Measurements from ENCODE around the gene CHSY1.
A peak's percentile ranks its signal among the peaks of the same experiment; 100 is the strongest.

Gene CHSY1

DNA sequence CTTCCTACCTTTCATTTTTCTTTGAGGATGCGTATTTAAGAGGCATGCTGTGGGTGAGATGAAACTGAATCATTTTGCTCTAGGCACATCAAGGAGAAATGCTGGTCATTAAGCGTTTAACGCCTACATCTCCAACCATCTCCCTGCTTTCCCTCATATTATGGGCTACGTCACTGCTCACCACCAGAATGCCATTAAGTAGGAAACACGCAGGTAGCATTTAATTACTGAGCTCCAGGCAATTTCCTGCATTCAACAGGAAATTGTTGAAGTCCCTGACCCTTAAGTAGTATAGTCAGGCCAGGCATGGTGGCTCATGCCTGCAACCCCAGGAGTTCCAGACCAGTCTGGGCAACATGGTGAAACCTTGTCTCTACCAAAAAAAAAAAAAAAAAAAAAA is 66.1 kb downstream of the CHSY1 start:
- Histone ChIP-seq H2BK12ac (ENCODE audit: low read length in 2 of 2) (no peak overlapping the region), H3K23ac (ENCODE audit: low read length in 2 of 2) (no peak overlapping the region), H2BK120ac (ENCODE audit: low read depth, low read length) (no peak overlapping the region), H2AK5ac (ENCODE audit: low read length, severe bottlenecking) (no peak overlapping the region), H3K14ac (ENCODE audit: low read length in 2 of 2) (no peak overlapping the region), H4K91ac (ENCODE audit: low read length) (no peak overlapping the region), H4K8ac (ENCODE audit: low read length) (no peak overlapping the region), H3K4me2 (ENCODE audit: low read length, poor library complexity, severe bottlenecking) (no peak overlapping the region), H3K9ac (ENCODE audit: low read length) (no peak overlapping the region), H2AFZ (ENCODE audit: low read depth, low read length) (no peak overlapping the region), H3K27ac (ENCODE audit: low read length, poor library complexity, severe bottlenecking) (no peak overlapping the region), H3K4me1 (ENCODE audit: control insufficient read depth, insufficient read depth, low read depth, low read length) (peaks cover 24% of the 10 kb centered on the region), H3K79me1 (replicated peaks; ENCODE audit: low read length, poor library complexity, severe bottlenecking) (peaks cover 10% of the 10 kb centered on the region), H3K4ac (ENCODE audit: low read depth in 1 of 2, low read length in 2 of 2) (no peak overlapping the region), H3K36me3 (ENCODE audit: control insufficient read depth in 1 of 2, insufficient read depth in 2 of 2, low read depth in 1 of 2, low read length in 2 of 2) (peaks cover 11 to 19% of the 10 kb centered on the region in 2 experiments), H3K27me3 (ENCODE audit: control insufficient read depth in 1 of 2, insufficient read depth in 1 of 2, low read length in 2 of 2) (no peaks in the 10 kb centered on the region), H2BK15ac (ENCODE audit: low read depth, poor library complexity, severe bottlenecking) (no peak overlapping the region), H3K4me3 (ENCODE audit: insufficient read depth in 1 of 2, low read depth in 1 of 2, low read length in 2 of 2) (no peak overlapping the region), H3K18ac (ENCODE audit: low read depth in 1 of 2, low read length in 2 of 2) (no peak overlapping the region), H3K9me3 (ENCODE audit: control insufficient read depth, low read length) (no peaks in the 10 kb centered on the region), H2BK5ac (ENCODE audit: low read depth, low read length, poor library complexity, severe bottlenecking) (no peak overlapping the region)
- WGBS: 86% methylated on average over 5 of the region's 5 CpGs
- DNase-seq: no peak

GRCh38 chr15:101185336-101185735 is 66.5 kb downstream of the CHSY1 start:
- H3K4ac ChIP-seq (ENCODE audit: low read depth in 1 of 2, low read length in 2 of 2): no peak overlapping the region
- WGBS: 94% methylated on average over 6 of the region's 6 CpGs
- no peaks in the 10 kb centered on the region for H3K9me3 ChIP-seq (ENCODE audit: control insufficient read depth, low read length)
- H3K9ac ChIP-seq (ENCODE audit: low read length): no peak overlapping the region
- no peak overlapping the region for H3K4me2 ChIP-seq (ENCODE audit: low read length, poor library complexity, severe bottlenecking)
- no peak overlapping the region for H3K18ac ChIP-seq (ENCODE audit: low read depth in 1 of 2, low read length in 2 of 2)
- peak overlapping the region; percentile 51 for H2BK120ac ChIP-seq (ENCODE audit: low read depth, low read length)
- peak overlapping the region; percentile 35 for H4K8ac ChIP-seq (ENCODE audit: low read length)
- no peak overlapping the region for H2BK5ac ChIP-seq (ENCODE audit: low read depth, low read length, poor library complexity, severe bottlenecking)
- peaks cover 11 to 24% of the 10 kb centered on the region in 2 experiments for H3K36me3 ChIP-seq (ENCODE audit: control insufficient read depth in 1 of 2, insufficient read depth in 2 of 2, low read depth in 1 of 2, low read length in 2 of 2)
- no peak overlapping the region for H4K91ac ChIP-seq (ENCODE audit: low read length)
- H3K79me1 ChIP-seq (replicated peaks; ENCODE audit: low read length, poor library complexity, severe bottlenecking): peaks cover 13% of the 10 kb centered on the region
- H3K4me3 ChIP-seq (ENCODE audit: insufficient read depth in 1 of 2, low read depth in 1 of 2, low read length in 2 of 2): no peak overlapping the region
- H2BK12ac ChIP-seq (ENCODE audit: low read length in 2 of 2): peak overlapping the region in 1 of 2 experiments; percentile 25
- H2BK15ac ChIP-seq (ENCODE audit: low read depth, poor library complexity, severe bottlenecking): no peak overlapping the region
- H2AFZ ChIP-seq (ENCODE audit: low read depth, low read length): no peak overlapping the region
- no peak for DNase-seq
- no peaks in the 10 kb centered on the region for H3K27me3 ChIP-seq (ENCODE audit: control insufficient read depth in 1 of 2, insufficient read depth in 1 of 2, low read length in 2 of 2)
- no peak overlapping the region for H3K27ac ChIP-seq (ENCODE audit: low read length, poor library complexity, severe bottlenecking)
- H3K4me1 ChIP-seq (ENCODE audit: control insufficient read depth, insufficient read depth, low read depth, low read length): peaks cover 23% of the 10 kb centered on the region
- H2AK5ac ChIP-seq (ENCODE audit: low read length, severe bottlenecking): no peak overlapping the region
- no peak overlapping the region for H3K14ac ChIP-seq (ENCODE audit: low read length in 2 of 2)
- no peak overlapping the region for H3K23ac ChIP-seq (ENCODE audit: low read length in 2 of 2)

GRCh38 chr15:101184830-101185229 is 67.0 kb downstream of the CHSY1 start:
- H3K4ac ChIP-seq (ENCODE audit: low read depth in 1 of 2, low read length in 2 of 2): no peak overlapping the region
- no peak overlapping the region for H2BK12ac ChIP-seq (ENCODE audit: low read length in 2 of 2)
- H2BK120ac ChIP-seq (ENCODE audit: low read depth, low read length): no peak overlapping the region
- no peak overlapping the region for H4K8ac ChIP-seq (ENCODE audit: low read length)
- H2AK5ac ChIP-seq (ENCODE audit: low read length, severe bottlenecking): peak overlapping the region; percentile 55
- no peaks in the 10 kb centered on the region for H3K9me3 ChIP-seq (ENCODE audit: control insufficient read depth, low read length)
- 98% methylated on average over 7 of the region's 7 CpGs for WGBS
- peaks cover 13% of the 10 kb centered on the region for H3K79me1 ChIP-seq (replicated peaks; ENCODE audit: low read length, poor library complexity, severe bottlenecking)
- no peak overlapping the region for H2AFZ ChIP-seq (ENCODE audit: low read depth, low read length)
- no peak overlapping the region for H2BK5ac ChIP-seq (ENCODE audit: low read depth, low read length, poor library complexity, severe bottlenecking)
- H3K4me2 ChIP-seq (ENCODE audit: low read length, poor library complexity, severe bottlenecking): no peak overlapping the region
- no peak overlapping the region for H3K23ac ChIP-seq (ENCODE audit: low read length in 2 of 2)
- H3K14ac ChIP-seq (ENCODE audit: low read length in 2 of 2): no peak overlapping the region
- H3K4me1 ChIP-seq (ENCODE audit: control insufficient read depth, insufficient read depth, low read depth, low read length): peaks cover 25% of the 10 kb centered on the region
- no peak for DNase-seq
- no peaks in the 10 kb centered on the region for H3K27me3 ChIP-seq (ENCODE audit: control insufficient read depth in 1 of 2, insufficient read depth in 1 of 2, low read length in 2 of 2)
- H3K27ac ChIP-seq (ENCODE audit: low read length, poor library complexity, severe bottlenecking): no peak overlapping the region
- H2BK15ac ChIP-seq (ENCODE audit: low read depth, poor library complexity, severe bottlenecking): no peak overlapping the region
- H4K91ac ChIP-seq (ENCODE audit: low read length): no peak overlapping the region
- H3K4me3 ChIP-seq (ENCODE audit: insufficient read depth in 1 of 2, low read depth in 1 of 2, low read length in 2 of 2): no peak overlapping the region
- H3K18ac ChIP-seq (ENCODE audit: low read depth in 1 of 2, low read length in 2 of 2): no peak overlapping the region
- H3K9ac ChIP-seq (ENCODE audit: low read length): no peak overlapping the region
- H3K36me3 ChIP-seq (ENCODE audit: control insufficient read depth in 1 of 2, insufficient read depth in 2 of 2, low read depth in 1 of 2, low read length in 2 of 2): peaks cover 11 to 27% of the 10 kb centered on the region in 2 experiments

DNA sequence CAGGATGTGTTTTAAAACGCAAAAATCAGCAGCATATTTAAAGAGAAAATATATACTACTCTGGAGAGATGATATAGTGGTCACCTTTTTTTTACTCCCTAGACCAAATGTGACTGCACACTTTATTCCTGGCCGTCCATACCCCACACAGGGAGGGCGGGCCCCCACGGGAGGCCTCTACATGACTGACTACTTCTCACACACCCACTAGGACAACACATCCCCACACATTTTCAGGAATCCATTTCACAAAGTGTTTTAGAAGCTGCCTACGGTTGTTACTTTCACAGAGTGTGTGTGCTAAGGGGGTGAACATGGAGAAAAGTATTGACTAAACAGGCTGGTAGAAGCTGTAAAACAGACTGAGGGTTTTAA is 67.9 kb downstream of the CHSY1 start:
- no peak overlapping the region for H3K4ac ChIP-seq (ENCODE audit: low read depth in 1 of 2, low read length in 2 of 2)
- no peak overlapping the region for H3K18ac ChIP-seq (ENCODE audit: low read depth in 1 of 2, low read length in 2 of 2)
- H3K36me3 ChIP-seq (ENCODE audit: control insufficient read depth in 1 of 2, insufficient read depth in 2 of 2, low read depth in 1 of 2, low read length in 2 of 2): peaks cover 9 to 27% of the 10 kb centered on the region in 2 experiments
- H2BK12ac ChIP-seq (ENCODE audit: low read length in 2 of 2): peak overlapping the region in 1 of 2 experiments; percentile 11
- H3K14ac ChIP-seq (ENCODE audit: low read length in 2 of 2): no peak overlapping the region
- H3K4me3 ChIP-seq (ENCODE audit: insufficient read depth in 1 of 2, low read depth in 1 of 2, low read length in 2 of 2): no peak overlapping the region
- H3K23ac ChIP-seq (ENCODE audit: low read length in 2 of 2): no peak overlapping the region
- DNase-seq: no peak
- H3K27me3 ChIP-seq (ENCODE audit: control insufficient read depth in 1 of 2, insufficient read depth in 1 of 2, low read length in 2 of 2): no peaks in the 10 kb centered on the region
- H3K9ac ChIP-seq (ENCODE audit: low read length): no peak overlapping the region
- 89% methylated on average over 4 of the region's 5 CpGs for WGBS
- H2BK15ac ChIP-seq (ENCODE audit: low read depth, poor library complexity, severe bottlenecking): no peak overlapping the region
- no peak overlapping the region for H3K4me2 ChIP-seq (ENCODE audit: low read length, poor library complexity, severe bottlenecking)
- H3K9me3 ChIP-seq (ENCODE audit: control insufficient read depth, low read length): no peaks in the 10 kb centered on the region
- no peak overlapping the region for H2BK5ac ChIP-seq (ENCODE audit: low read depth, low read length, poor library complexity, severe bottlenecking)
- peaks cover 24% of the 10 kb centered on the region for H3K4me1 ChIP-seq (ENCODE audit: control insufficient read depth, insufficient read depth, low read depth, low read length)
- H3K27ac ChIP-seq (ENCODE audit: low read length, poor library complexity, severe bottlenecking): no peak overlapping the region
- no peak overlapping the region for H4K91ac ChIP-seq (ENCODE audit: low read length)
- H2AFZ ChIP-seq (ENCODE audit: low read depth, low read length): no peak overlapping the region
- H4K8ac ChIP-seq (ENCODE audit: low read length): no peak overlapping the region
- no peak overlapping the region for H2BK120ac ChIP-seq (ENCODE audit: low read depth, low read length)
- no peak overlapping the region for H2AK5ac ChIP-seq (ENCODE audit: low read length, severe bottlenecking)
- H3K79me1 ChIP-seq (replicated peaks; ENCODE audit: low read length, poor library complexity, severe bottlenecking): peaks cover 13% of the 10 kb centered on the region
